ENCODE data around the gene C5AR1.

DNA sequence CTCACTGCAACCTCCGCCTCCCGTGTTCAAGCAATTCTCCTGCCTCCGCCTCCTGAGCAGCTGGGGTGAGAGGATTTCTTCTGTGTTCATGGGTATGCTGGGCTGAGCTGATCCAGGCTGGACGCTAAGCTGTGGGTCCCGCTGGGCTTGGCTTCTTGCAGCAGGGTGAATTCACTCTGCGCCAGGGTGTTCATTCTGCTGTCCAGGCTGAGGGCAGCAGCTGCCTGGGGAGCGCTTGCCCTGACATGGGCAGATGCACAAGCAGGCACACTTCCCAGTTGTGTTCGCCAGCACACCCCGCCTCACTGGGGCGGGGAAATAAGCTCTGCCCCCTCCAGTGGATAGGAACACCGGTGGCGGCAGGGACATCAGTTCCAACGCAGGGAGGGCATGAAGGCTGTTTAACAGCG lies 42.3 kb upstream of the C5AR1 start:
- TF ChIP-seq, protein P1, sequence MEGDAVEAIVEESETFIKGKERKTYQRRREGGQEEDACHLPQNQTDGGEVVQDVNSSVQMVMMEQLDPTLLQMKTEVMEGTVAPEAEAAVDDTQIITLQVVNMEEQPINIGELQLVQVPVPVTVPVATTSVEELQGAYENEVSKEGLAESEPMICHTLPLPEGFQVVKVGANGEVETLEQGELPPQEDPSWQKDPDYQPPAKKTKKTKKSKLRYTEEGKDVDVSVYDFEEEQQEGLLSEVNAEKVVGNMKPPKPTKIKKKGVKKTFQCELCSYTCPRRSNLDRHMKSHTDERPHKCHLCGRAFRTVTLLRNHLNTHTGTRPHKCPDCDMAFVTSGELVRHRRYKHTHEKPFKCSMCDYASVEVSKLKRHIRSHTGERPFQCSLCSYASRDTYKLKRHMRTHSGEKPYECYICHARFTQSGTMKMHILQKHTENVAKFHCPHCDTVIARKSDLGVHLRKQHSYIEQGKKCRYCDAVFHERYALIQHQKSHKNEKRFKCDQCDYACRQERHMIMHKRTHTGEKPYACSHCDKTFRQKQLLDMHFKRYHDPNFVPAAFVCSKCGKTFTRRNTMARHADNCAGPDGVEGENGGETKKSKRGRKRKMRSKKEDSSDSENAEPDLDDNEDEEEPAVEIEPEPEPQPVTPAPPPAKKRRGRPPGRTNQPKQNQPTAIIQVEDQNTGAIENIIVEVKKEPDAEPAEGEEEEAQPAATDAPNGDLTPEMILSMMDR (IDR thresholded peaks at IDR 0.05; ENCODE audit: low read length) = no peak
- TF ChIP-seq EZH2 (IDR thresholded peaks at IDR 0.05; ENCODE audit: borderline replicate concordance, low read length) = no peak
